CD14-positive monocyte (primary cell): ENCODE results near the gene ZBTB7C. TPM values are rescaled to one million over a fixed set of nuclear protein-coding genes. Genes with fewer than 3 reads are reported as not detected.

ENCODE experiments used
- DNase-seq, 3 donors: peaks; one replicate each; pipeline ENCODE4 v3.0.0-alpha.2; 2011 to 2022
- H2AFZ ChIP-seq: 2 replicates; pipeline ENCODE4 v1.6.0; 2012; ENCODE audit warnings: mild to moderate bottlenecking, low read depth, low read length, inconsistent platforms; ENCODE audit not compliant: insufficient read depth, poor library complexity, severe bottlenecking
- H3K27ac ChIP-seq, 2 donors: 1 replicate in 1 of 2; 2 replicates in 1 of 2; pipeline ENCODE4 v1.5.1; 2012 to 2013; ENCODE audit warnings: low read length in 2 of 2, control low read depth in 1 of 2, inconsistent platforms in 1 of 2, low read depth in 1 of 2, mild to moderate bottlenecking in 1 of 2
- H3K27me3 ChIP-seq, 2 donors: one replicate each; pipeline versions ENCODE4 v1.6.0 to v1.6.1; 2011 to 2013; ENCODE audit warnings: low read length in 2 of 2; ENCODE audit not compliant: control insufficient read depth in 2 of 2, insufficient read depth in 2 of 2
- H3K36me3 ChIP-seq, 2 donors: replicated peaks in 1 of 2; 1 replicate in 1 of 2; 2 replicates in 1 of 2; pipeline versions ENCODE4 v1.5.1 to v1.6.1; 2012 to 2013; ENCODE audit warnings: low read length in 2 of 2, control low read depth in 1 of 2, inconsistent platforms in 1 of 2, mild to moderate bottlenecking in 1 of 2; ENCODE audit not compliant: insufficient read depth in 2 of 2, control insufficient read depth in 1 of 2
- H3K4me1 ChIP-seq, 2 donors: 1 replicate in 1 of 2; 2 replicates in 1 of 2; pipeline versions ENCODE4 v1.5.1 to v1.6.1; 2012 to 2013; ENCODE audit warnings: low read length in 2 of 2, control low read depth in 1 of 2, inconsistent platforms in 1 of 2, mild to moderate bottlenecking in 1 of 2, moderate library complexity in 1 of 2; ENCODE audit not compliant: insufficient read depth in 2 of 2, control insufficient read depth in 1 of 2
- H3K4me2 ChIP-seq: replicated peaks from 2 replicates; pipeline ENCODE3; 2012; ENCODE audit warnings: low read length, moderate library complexity, mild to moderate bottlenecking; ENCODE audit not compliant: poor library complexity, severe bottlenecking; ENCODE audit errors: extremely low read depth
- H3K4me3 ChIP-seq, 3 experiments: fragments of 200-600 bp in 1 of 3; sonication (generic) in 1 of 3; replicated peaks in 1 of 3; 1 replicate in 2 of 3; 2 replicates in 1 of 3; pipeline ENCODE4 v1.5.1; 2011 to 2013; ENCODE audit warnings: low read length in 3 of 3, mild to moderate bottlenecking in 3 of 3, control low read depth in 2 of 3, low read depth in 2 of 3, inconsistent platforms in 1 of 3, moderate library complexity in 1 of 3
- H3K79me2 ChIP-seq: 2 replicates; pipeline ENCODE4 v1.6.0; 2012; ENCODE audit warnings: mild to moderate bottlenecking, control low read depth, inconsistent platforms, low read length, moderate library complexity; ENCODE audit not compliant: insufficient read depth
- H3K9ac ChIP-seq: 2 replicates; pipeline ENCODE4 v1.6.0; 2017; ENCODE audit warnings: low read length, mild to moderate bottlenecking; ENCODE audit not compliant: insufficient read depth, poor library complexity, severe bottlenecking
- H3K9me3 ChIP-seq, 2 donors: replicated peaks in 1 of 2; 1 replicate in 1 of 2; 2 replicates in 1 of 2; pipeline versions ENCODE4 v1.5.1 to v1.6.1; 2012 to 2013; ENCODE audit warnings: low read length in 2 of 2, control low read depth in 1 of 2; ENCODE audit not compliant: control insufficient read depth in 1 of 2, insufficient read depth in 1 of 2
- H4K20me1 ChIP-seq: 2 replicates; pipeline ENCODE4 v1.6.0; 2012; ENCODE audit warnings: mild to moderate bottlenecking, low read length, control low read depth, moderate library complexity; ENCODE audit not compliant: insufficient read depth
- H3K27ac Mint-ChIP-seq, 7 donors: one replicate each; pipeline ENCODE4 v1.8.0; 2020; ENCODE audit warnings: mild to moderate bottlenecking in 7 of 7, mixed read lengths in 7 of 7, moderate library complexity in 6 of 7, inconsistent platforms in 2 of 7
- H3K27me3 Mint-ChIP-seq, 3 donors: one replicate each; pipeline ENCODE4 v1.8.0; 2021 to 2022; ENCODE audit warnings: low read depth in 3 of 3, mild to moderate bottlenecking in 3 of 3, mixed read lengths in 3 of 3, moderate library complexity in 3 of 3, inconsistent platforms in 1 of 3
- H3K36me3 Mint-ChIP-seq, 2 donors: one replicate each; pipeline ENCODE4 v1.8.0; 2020; ENCODE audit warnings: mixed read lengths in 2 of 2, inconsistent platforms in 1 of 2, mild to moderate bottlenecking in 1 of 2
- H3K4me1 Mint-ChIP-seq: one replicate; pipeline ENCODE4 v1.8.0; 2020; ENCODE audit warnings: mild to moderate bottlenecking, mixed read lengths
- H3K4me3 Mint-ChIP-seq, 2 donors: one replicate each; pipeline ENCODE4 v1.8.0; 2020; ENCODE audit warnings: mild to moderate bottlenecking in 2 of 2, mixed read lengths in 2 of 2, moderate library complexity in 1 of 2
- H3K9me3 Mint-ChIP-seq, 7 donors: one replicate each; pipeline ENCODE4 v1.8.0; 2020 to 2022; ENCODE audit warnings: mixed read lengths in 7 of 7, mild to moderate bottlenecking in 6 of 7, moderate library complexity in 6 of 7, inconsistent platforms in 2 of 7
- CTCF ChIP-seq: fragments of 200-600 bp; IDR thresholded peaks from one replicate; pipeline ENCODE4 v1.8.0; 2022; ENCODE audit warnings: antibody characterized with exemption, mild to moderate bottlenecking
- WGBS: methylation state at CpG from one replicate; pipeline ENCODE4 v1.1.5; 2013; ENCODE audit warnings: missing lambda C conversion rate; ENCODE audit not compliant: insufficient coverage; 5-methylcytosine and 5-hydroxymethylcytosine counted together
- intact Hi-C, 2 donors: fragments of 100-400 bp; cut with micrococcal nuclease; formaldehyde crosslinking; loops; one replicate each; pipeline versions ENCODE4 v1.15.0 to v1.15.1; 2023
- polyA plus RNA-seq, 3 donors: library from polyadenylated mRNA; depleted of rRNA in 1 of 3; unstranded in 2 of 3; stranded (reverse) in 1 of 3; fragments of 300-500 nt in 2 of 3; fragments of >200 nt in 1 of 3; fragmentation: Illumina TruSeq in 2 of 3; gene quantifications; 1 replicate in 2 of 3; 2 replicates in 1 of 3; pipeline ENCODE4 v1.2.3, GENCODE V29; 2012 to 2021

ZBTB7C gene
- polyA plus RNA-seq, 3 donors: 0.03 to 0.09 TPM; not detected in 1

GRCh38 chr18:48376934-48377333 lies 32.2 kb downstream of the ZBTB7C start:
- Histone ChIP-seq H3K9me3 (peaks cover 0 to 3% of the 10 kb centered on the region in 2 donors), H3K4me3 (no peak overlapping the region), H3K4me1 (no peaks in the 10 kb centered on the region), H3K4me2 (no peak overlapping the region), H3K27ac (no peak overlapping the region), H3K9ac (no peak overlapping the region), H3K36me3 (no peaks in the 10 kb centered on the region), H2AFZ (no peak overlapping the region), H3K27me3 (peaks cover 0 to 10% of the 10 kb centered on the region in 2 donors), H4K20me1 (no peaks in the 10 kb centered on the region), H3K79me2 (no peaks in the 10 kb centered on the region)
- H3K27me3 Mint-ChIP-seq: peaks cover 8 to 35% (median 17%) of the 10 kb centered on the region in 3 donors
- intact Hi-C loops: no loop called here
- no peak overlapping the region for H3K27ac Mint-ChIP-seq
- no peaks in the 10 kb centered on the region for H3K4me1 Mint-ChIP-seq
- no peak overlapping the region for H3K4me3 Mint-ChIP-seq
- no peak for DNase-seq
- no peak for TF ChIP-seq CTCF
- H3K9me3 Mint-ChIP-seq: peaks cover 0 to 8% (median 0%) of the 10 kb centered on the region in 7 donors
- H3K36me3 Mint-ChIP-seq: no peaks in the 10 kb centered on the region
- no CpG with 5 or more reads among the region's 3 CpGs for WGBS

GRCh38 chr18:48376406-48376805 lies 32.8 kb downstream of the ZBTB7C start:
- Mint-ChIP-seq H3K4me1 (no peaks in the 10 kb centered on the region), H3K36me3 (no peaks in the 10 kb centered on the region), H3K9me3 (peaks cover 0 to 8% (median 0%) of the 10 kb centered on the region in 7 donors), H3K27ac (peak overlapping the region in 1 of 7 donors; percentile 1), H3K27me3 (peaks cover 9 to 35% (median 18%) of the 10 kb centered on the region in 3 donors), H3K4me3 (no peak overlapping the region)
- Histone ChIP-seq H3K27ac (no peak overlapping the region), H2AFZ (no peak overlapping the region), H3K9me3 (peaks cover 0 to 3% of the 10 kb centered on the region in 2 donors), H3K4me1 (no peaks in the 10 kb centered on the region), H3K27me3 (peaks cover 0 to 10% of the 10 kb centered on the region in 2 donors), H4K20me1 (no peaks in the 10 kb centered on the region), H3K4me3 (no peak overlapping the region), H3K4me2 (no peak overlapping the region), H3K79me2 (no peaks in the 10 kb centered on the region), H3K36me3 (no peaks in the 10 kb centered on the region), H3K9ac (no peak overlapping the region)
- 48% methylated on average over 3 of the region's 6 CpGs for WGBS
- intact Hi-C loops: no loop called here
- TF ChIP-seq CTCF: no peak
- no peak for DNase-seq
